ENCODE results near the gene SNAPIN.

The SNAPIN gene

GRCh38 chr1:153610811-153611301 is 47.6 kb upstream of the SNAPIN start:
- TF ChIP-seq SIN3A (IDR thresholded peaks at IDR 0.05; ENCODE audit: borderline replicate concordance, insufficient read depth, low read length) (no peak), FOXP2 (optimal IDR thresholded peaks at IDR 0.05; ENCODE audit: borderline replicate concordance, extremely low read depth, extremely low read length, insufficient read depth) (no peak), REST (IDR thresholded peaks at IDR 0.05; ENCODE audit: insufficient read depth in 1 of 2, low read depth in 2 of 2, low read length in 2 of 2) (no peak), POLR2AphosphoS5 (IDR thresholded peaks at IDR 0.05; ENCODE audit: low read depth, low read length) (no peak), TAF1 (IDR thresholded peaks at IDR 0.05; ENCODE audit: borderline replicate concordance, insufficient read depth, low read length) (no peak)

GRCh38 chr1:153611356-153611755 is 47.1 kb upstream of the SNAPIN start:
- TF ChIP-seq REST (IDR thresholded peaks at IDR 0.05; ENCODE audit: insufficient read depth in 1 of 2, low read depth in 2 of 2, low read length in 2 of 2) (no peak), FOXP2 (optimal IDR thresholded peaks at IDR 0.05; ENCODE audit: borderline replicate concordance, extremely low read depth, extremely low read length, insufficient read depth) (no peak), SIN3A (IDR thresholded peaks at IDR 0.05; ENCODE audit: borderline replicate concordance, insufficient read depth, low read length) (no peak), POLR2AphosphoS5 (IDR thresholded peaks at IDR 0.05; ENCODE audit: low read depth, low read length) (no peak), TAF1 (IDR thresholded peaks at IDR 0.05; ENCODE audit: borderline replicate concordance, insufficient read depth, low read length) (no peak)

GRCh38 chr1:153612111-153612754 is 46.3 kb upstream of the SNAPIN start:
- TF ChIP-seq FOXP2 (optimal IDR thresholded peaks at IDR 0.05; ENCODE audit: borderline replicate concordance, extremely low read depth, extremely low read length, insufficient read depth) (no peak), SIN3A (IDR thresholded peaks at IDR 0.05; ENCODE audit: borderline replicate concordance, insufficient read depth, low read length) (no peak), REST (IDR thresholded peaks at IDR 0.05; ENCODE audit: insufficient read depth in 1 of 2, low read depth in 2 of 2, low read length in 2 of 2) (no peak), POLR2AphosphoS5 (IDR thresholded peaks at IDR 0.05; ENCODE audit: low read depth, low read length) (no peak), TAF1 (IDR thresholded peaks at IDR 0.05; ENCODE audit: borderline replicate concordance, insufficient read depth, low read length) (no peak)

GRCh38 chr1:153612755-153613331 is 45.7 kb upstream of the SNAPIN start, which contains the start of gene S100A16:
TSS of gene S100A16 (minus strand) at chr1:153613137. CDS start at chr1:153608151, 4,986 bp downstream.
- no peak for TF ChIP-seq SIN3A (IDR thresholded peaks at IDR 0.05; ENCODE audit: borderline replicate concordance, insufficient read depth, low read length)

DNA sequence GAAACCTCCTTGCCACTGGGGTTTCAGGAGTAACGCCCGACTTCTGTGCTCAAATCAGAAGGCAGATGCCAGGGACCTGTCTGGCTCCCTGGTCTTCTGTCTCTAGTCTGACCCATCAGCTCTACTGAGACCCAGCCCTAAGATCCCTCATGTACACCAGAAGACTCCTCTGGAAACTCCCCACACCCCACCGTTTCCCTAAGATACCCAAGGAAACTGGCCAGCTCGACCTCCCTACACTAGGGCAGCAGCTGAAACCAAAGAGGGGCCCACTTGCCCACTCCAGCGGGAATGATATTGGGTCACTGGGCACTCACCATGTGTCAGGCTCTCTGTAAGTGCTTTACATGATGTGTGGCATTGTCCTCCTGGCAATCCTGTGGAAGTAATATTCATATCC is 45.1 kb upstream of the SNAPIN start:
- TF ChIP-seq TAF1 (IDR thresholded peaks at IDR 0.05; ENCODE audit: borderline replicate concordance, insufficient read depth, low read length) = no peak

- TF ChIP-seq TAF1 (IDR thresholded peaks at IDR 0.05; ENCODE audit: borderline replicate concordance, insufficient read depth, low read length) (no peak), REST (IDR thresholded peaks at IDR 0.05; ENCODE audit: insufficient read depth in 1 of 2, low read depth in 2 of 2, low read length in 2 of 2) (no peak), FOXP2 (optimal IDR thresholded peaks at IDR 0.05; ENCODE audit: borderline replicate concordance, extremely low read depth, extremely low read length, insufficient read depth) (no peak), POLR2AphosphoS5 (IDR thresholded peaks at IDR 0.05; ENCODE audit: low read depth, low read length) (no peak), SIN3A (IDR thresholded peaks at IDR 0.05; ENCODE audit: borderline replicate concordance, insufficient read depth, low read length) (no peak)
These were observed 44.2 kb upstream of the SNAPIN start for GRCh38 chr1:153614189-153614900.
